Testis (tissue), 3 donors: ENCODE data around the gene TMEM129. TPM values are rescaled to one million over a fixed set of nuclear protein-coding genes. Genes with fewer than 3 reads are reported as not detected.
"Not testable (repeated sequence)": the region's sequence is repeated elsewhere in the genome, so short reads cannot be mapped to it uniquely, and the experiment has no call there.

Source experiments
- DNase-seq: peaks from one replicate; pipeline ENCODE4 v3.0.0-alpha.2; 2019
- H3K27ac ChIP-seq, 2 donors: fragments of 200-600 bp; sonication (generic); one replicate each; pipeline ENCODE4 v1.5.1; 2019
- H3K27me3 ChIP-seq: fragments of 200-600 bp; sonication (generic); one replicate; pipeline ENCODE4 v1.5.1; 2019
- H3K36me3 ChIP-seq: fragments of 200-600 bp; sonication (generic); one replicate; pipeline ENCODE4 v1.5.1; 2017; ENCODE audit warnings: low read depth; ENCODE audit errors: missing control alignments
- H3K4me1 ChIP-seq: fragments of 200-600 bp; sonication (generic); one replicate; pipeline ENCODE4 v1.5.1; 2019
- H3K4me3 ChIP-seq, 2 donors: fragments of 200-600 bp; sonication (generic); one replicate each; pipeline ENCODE4 v1.5.1; 2017 to 2019
- H3K9me3 ChIP-seq: fragments of 200-600 bp; sonication (generic); one replicate; pipeline ENCODE4 v1.5.1; 2017
- POLR2A ChIP-seq: fragments of 450-650 bp; IDR thresholded peaks from one replicate; pipeline ENCODE4 v1.6.1; 2017; ENCODE audit warnings: antibody characterized with exemption, mild to moderate bottlenecking, moderate library complexity
- WGBS, 2 donors: methylation state at CpG; one replicate each; pipeline ENCODE4 v1.1.5; 2018; 5-methylcytosine and 5-hydroxymethylcytosine counted together
- intact Hi-C: fragments of 100-400 bp; cut with DNase I; formaldehyde crosslinking; loops from one replicate; pipeline ENCODE4 v1.15.1; 2023; ENCODE audit warnings: low total_unique reads
- polyA plus RNA-seq: library from polyadenylated mRNA; stranded (reverse); fragments of 350-450 nt; fragmentation: Illumina TruSeq; extraction: RNeasy Lipid Tissue Mini Kit (QIAGEN cat#74804); gene quantifications from one replicate; pipeline ENCODE4 v1.2.3, GENCODE V29; 2014; ENCODE audit warnings: low read depth, low replicate concordance; ENCODE audit not compliant: insufficient read depth
- total RNA-seq, 2 donors: library from RNA; depleted of rRNA; stranded (reverse); fragments of >200 nt; gene quantifications; one replicate each; pipeline ENCODE4 v1.2.3, GENCODE V29; 2016
- TF ChIP-seq, protein P1 (sequence below), 3 experiments: fragments of 450-650 bp in 2 of 3; fragments of 200-600 bp in 1 of 3; sonication (generic) in 1 of 3; IDR thresholded peaks; one replicate each; pipeline ENCODE4 v1.5.1; 2016 to 2019; ENCODE audit warnings: antibody characterized with exemption in 3 of 3, mild to moderate bottlenecking in 2 of 3, moderate library complexity in 1 of 3

TMEM129 gene
- total and polyA plus RNA-seq, 3 donors from 2014 or later, result 34.0 to 76.4 (median 76.1) TPM

DNA sequence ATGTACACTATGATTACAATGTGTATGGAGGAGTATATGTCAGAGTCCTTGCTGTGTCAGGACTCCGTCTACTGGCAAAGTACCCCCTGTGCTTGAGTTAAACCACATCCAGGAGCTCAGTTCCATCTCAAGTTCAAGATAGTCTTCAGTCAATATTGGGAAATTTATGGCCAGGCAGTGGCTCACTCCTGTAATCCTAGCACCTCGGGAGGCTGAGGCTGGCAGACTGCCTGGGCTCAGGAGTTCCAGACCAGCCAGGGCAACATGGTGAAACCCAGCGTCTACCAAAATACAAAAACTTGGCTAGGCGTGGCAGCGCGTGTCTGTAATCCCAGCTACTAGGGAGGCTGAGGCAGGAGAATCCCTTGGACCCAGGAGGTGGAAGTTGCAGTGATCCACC lies 14.8 kb downstream of the TMEM129 start:
- intact Hi-C loops, result no loop called here
- WGBS, 2 donors, result 87 to 91% methylated on average over 6 of the region's 6 CpGs
- H3K36me3 ChIP-seq, result no peaks in the 10 kb centered on the region
- no peak for DNase-seq
- peaks cover 22% of the 10 kb centered on the region for H3K4me1 ChIP-seq
- H3K27ac ChIP-seq, result no peak overlapping the region
- H3K27me3 ChIP-seq, result no peaks in the 10 kb centered on the region
- TF ChIP-seq POLR2A, result no peak
- no peaks in the 10 kb centered on the region for H3K9me3 ChIP-seq
- H3K4me3 ChIP-seq, result no peak overlapping the region

DNA sequence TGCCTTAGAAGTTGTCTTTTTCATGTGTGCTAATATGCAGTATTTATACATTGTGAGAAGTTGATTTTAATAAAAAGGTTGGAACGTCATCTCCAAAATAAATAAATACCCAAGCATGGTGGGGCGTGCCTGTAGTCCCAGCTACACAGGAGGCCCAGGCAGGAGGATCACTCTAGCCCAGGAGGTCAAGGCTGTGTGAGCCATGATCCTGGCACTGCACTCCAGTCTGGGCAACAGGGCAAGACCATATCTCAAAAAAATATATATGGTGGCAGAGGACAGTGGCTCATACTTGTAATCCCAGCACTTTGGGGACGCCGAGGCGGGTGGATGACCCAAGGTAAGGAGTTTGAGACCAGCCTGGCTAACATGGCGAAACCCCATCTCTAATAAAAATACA lies 15.4 kb downstream of the TMEM129 start:
- Histone ChIP-seq H3K27ac (no peak overlapping the region), H3K4me3 (no peak overlapping the region), H3K4me1 (peaks cover 16% of the 10 kb centered on the region), H3K9me3 (no peaks in the 10 kb centered on the region), H3K36me3 (no peaks in the 10 kb centered on the region), H3K27me3 (no peaks in the 10 kb centered on the region)
- DNase-seq, result no peak
- TF ChIP-seq, protein P1, sequence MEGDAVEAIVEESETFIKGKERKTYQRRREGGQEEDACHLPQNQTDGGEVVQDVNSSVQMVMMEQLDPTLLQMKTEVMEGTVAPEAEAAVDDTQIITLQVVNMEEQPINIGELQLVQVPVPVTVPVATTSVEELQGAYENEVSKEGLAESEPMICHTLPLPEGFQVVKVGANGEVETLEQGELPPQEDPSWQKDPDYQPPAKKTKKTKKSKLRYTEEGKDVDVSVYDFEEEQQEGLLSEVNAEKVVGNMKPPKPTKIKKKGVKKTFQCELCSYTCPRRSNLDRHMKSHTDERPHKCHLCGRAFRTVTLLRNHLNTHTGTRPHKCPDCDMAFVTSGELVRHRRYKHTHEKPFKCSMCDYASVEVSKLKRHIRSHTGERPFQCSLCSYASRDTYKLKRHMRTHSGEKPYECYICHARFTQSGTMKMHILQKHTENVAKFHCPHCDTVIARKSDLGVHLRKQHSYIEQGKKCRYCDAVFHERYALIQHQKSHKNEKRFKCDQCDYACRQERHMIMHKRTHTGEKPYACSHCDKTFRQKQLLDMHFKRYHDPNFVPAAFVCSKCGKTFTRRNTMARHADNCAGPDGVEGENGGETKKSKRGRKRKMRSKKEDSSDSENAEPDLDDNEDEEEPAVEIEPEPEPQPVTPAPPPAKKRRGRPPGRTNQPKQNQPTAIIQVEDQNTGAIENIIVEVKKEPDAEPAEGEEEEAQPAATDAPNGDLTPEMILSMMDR (IDR thresholded peaks at IDR 0.05), result no peak
- intact Hi-C loops, result no loop called here
- WGBS, 2 donors, result 90 to 96% methylated on average over 6 of the region's 6 CpGs

DNA sequence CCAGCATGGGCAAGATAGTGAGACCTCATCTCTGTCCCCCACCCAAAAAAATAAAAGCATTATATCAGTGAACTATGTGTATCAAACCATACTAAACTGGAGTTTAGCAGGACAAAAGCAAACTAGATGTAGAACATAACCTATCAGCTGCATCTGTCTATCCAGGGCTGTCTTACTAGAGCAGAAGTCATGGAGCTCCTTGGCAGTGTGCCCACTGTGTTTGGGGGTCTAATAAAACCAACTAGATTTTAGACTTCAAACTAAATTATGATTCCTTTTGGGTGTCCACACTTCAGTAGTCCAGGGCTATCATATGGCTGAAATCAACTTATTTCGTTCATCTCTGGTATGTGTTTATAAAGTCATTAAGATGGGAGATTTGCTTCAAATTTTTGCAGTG lies 17.3 kb downstream of the TMEM129 start:
- Histone ChIP-seq H3K9me3 (no peaks in the 10 kb centered on the region), H3K36me3 (no peaks in the 10 kb centered on the region), H3K4me3 (no peak overlapping the region), H3K27ac (no peak overlapping the region), H3K4me1 (no peaks in the 10 kb centered on the region), H3K27me3 (no peaks in the 10 kb centered on the region)
- intact Hi-C loops, result no loop called here
- WGBS, 2 donors, result 90 to 100% methylated on average over 1 of the region's 1 CpG
- TF ChIP-seq, protein P1 (IDR thresholded peaks at IDR 0.05), result no peak
- no peak for TF ChIP-seq POLR2A
- no peak for DNase-seq

DNA sequence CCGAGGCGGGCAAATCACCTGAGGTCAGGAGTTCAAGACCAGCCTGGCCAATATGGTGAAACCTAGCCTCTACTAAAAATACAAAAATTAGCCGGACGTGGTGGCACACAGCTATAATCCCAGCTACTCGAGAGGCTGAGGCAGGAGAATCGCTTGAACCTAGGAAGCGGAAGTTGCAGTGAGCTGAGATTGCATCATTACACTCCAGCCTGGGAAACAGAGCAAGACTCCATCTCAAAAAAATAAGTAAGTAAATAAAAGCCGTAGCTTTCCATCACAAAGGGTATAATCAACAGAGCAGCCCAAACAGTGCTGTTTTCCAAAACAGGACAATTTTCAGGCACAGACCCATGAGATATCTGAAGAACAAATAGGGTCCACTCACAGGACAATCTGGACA lies 19.5 kb downstream of the TMEM129 start:
- H3K4me3 ChIP-seq, H3K9me3 ChIP-seq, intact Hi-C loops, H3K27ac ChIP-seq, H3K4me1 ChIP-seq, DNase-seq, H3K27me3 ChIP-seq, H3K36me3 ChIP-seq: not testable (repeated sequence)
- 92 to 93% methylated on average over 8 of the region's 8 CpGs for WGBS, 2 donors

DNA sequence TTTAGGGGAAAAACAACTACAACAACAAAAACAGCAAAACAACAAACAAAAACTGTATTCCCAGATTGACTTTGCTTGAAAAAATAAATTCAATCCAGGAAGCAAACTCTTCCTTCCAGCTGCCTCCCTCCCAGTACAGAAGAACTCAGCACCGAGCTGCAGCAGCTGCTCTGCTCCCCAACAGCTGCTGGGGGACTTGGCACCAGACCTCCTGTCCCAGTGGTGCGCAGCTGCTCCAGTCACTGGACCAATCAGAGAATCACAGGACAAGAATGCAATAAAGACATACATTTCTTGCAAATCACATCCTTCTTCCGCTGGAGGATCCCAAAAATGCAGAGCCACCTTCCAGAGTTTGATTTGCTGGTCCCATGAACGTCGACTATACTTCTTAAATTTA lies 25.2 kb downstream of the TMEM129 start:
- DNase-seq, result no peak
- Histone ChIP-seq H3K27ac (no peak overlapping the region), H3K36me3 (no peaks in the 10 kb centered on the region), H3K9me3 (no peaks in the 10 kb centered on the region), H3K4me1 (no peaks in the 10 kb centered on the region), H3K4me3 (no peak overlapping the region), H3K27me3 (no peaks in the 10 kb centered on the region)
- intact Hi-C loops, result no loop called here
- TF ChIP-seq POLR2A, result no peak
- TF ChIP-seq, protein P1 (IDR thresholded peaks at IDR 0.05), result no peak
- WGBS, 2 donors, result 71 to 78% methylated on average over 5 of the region's 5 CpGs

DNA sequence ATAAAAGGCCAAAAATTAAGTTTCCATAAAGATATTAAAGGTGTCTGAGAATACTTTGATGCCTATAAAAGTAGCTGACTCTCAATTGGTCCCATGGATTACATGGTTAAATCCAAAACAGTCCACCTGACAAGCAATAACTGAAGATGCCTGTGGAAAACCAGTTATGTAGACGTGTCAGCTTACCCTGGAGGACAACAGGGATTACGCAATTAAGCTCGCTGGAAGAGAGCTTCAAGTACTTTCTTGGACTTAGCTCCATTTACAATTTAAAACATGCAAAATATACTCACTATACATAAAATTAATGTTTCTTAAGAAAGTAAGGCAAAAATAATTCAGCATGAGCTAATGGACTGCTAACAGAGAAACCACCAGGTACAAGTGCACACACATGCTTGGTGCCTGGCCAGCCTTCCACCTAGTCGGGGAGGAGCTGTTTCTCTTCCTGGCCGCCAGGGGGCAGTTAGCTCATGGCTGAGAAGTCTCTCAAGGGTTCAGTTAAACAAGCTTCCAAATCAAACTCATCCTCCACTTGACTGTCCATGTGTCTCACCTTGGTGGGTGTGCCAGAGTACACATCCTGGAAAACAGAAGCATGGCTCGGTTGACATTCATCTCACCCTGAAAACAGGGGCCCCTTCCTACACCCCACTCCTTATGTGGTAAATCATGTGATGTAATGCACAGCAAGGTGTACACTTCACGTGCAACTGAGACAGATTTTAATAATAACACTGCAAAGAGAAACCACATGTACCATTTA lies 27.8 kb downstream of the TMEM129 start:
- 58 to 68% methylated on average over 7 of the region's 7 CpGs for WGBS, 2 donors
- H3K4me3 ChIP-seq, result no peak overlapping the region
- H3K27ac ChIP-seq, result no peak overlapping the region
- no peaks in the 10 kb centered on the region for H3K27me3 ChIP-seq
- TF ChIP-seq POLR2A, result no peak
- TF ChIP-seq, protein P1 (IDR thresholded peaks at IDR 0.05), result peak; percentile 69 to 86 (median 77)
- intact Hi-C loops, result loop anchor here (5.0 kb wide), 1 partner anchor 34 kb away; no protein-coding TSS in a partner anchor
- H3K36me3 ChIP-seq, result no peaks in the 10 kb centered on the region
- H3K4me1 ChIP-seq, result no peaks in the 10 kb centered on the region
- peak; percentile 58 for DNase-seq
- H3K9me3 ChIP-seq, result no peaks in the 10 kb centered on the region
